Neural cell (in vitro differentiated cells): ENCODE measurements around the gene RNF217. TPM values are rescaled to one million over a fixed set of nuclear protein-coding genes. Genes with fewer than 3 reads are reported as not detected.

ENCODE experiments used
- H2AFZ ChIP-seq: fragments of 200-600, 300-800 bp; sonication (generic), shearing (Covaris generic); 2 replicates; pipeline ENCODE4 v1.6.0; 2014; ENCODE audit warnings: low read depth, mild to moderate bottlenecking, antibody characterized with exemption, low read length, moderate library complexity
- H3F3A ChIP-seq: fragments of 200-600 bp; shearing (Covaris generic); 2 replicates; pipeline ENCODE4 v1.6.1; 2016; ENCODE audit warnings: mild to moderate bottlenecking, moderate library complexity, mixed read lengths, antibody characterized with exemption, low read length; ENCODE audit not compliant: insufficient read depth, poor library complexity, severe bottlenecking
- H3K27ac ChIP-seq: fragments of 200-600, 300-800 bp; sonication (generic), shearing (Covaris generic); 2 replicates; pipeline ENCODE4 v1.5.1; 2014; ENCODE audit warnings: mild to moderate bottlenecking, low read length, moderate library complexity
- H3K27me3 ChIP-seq: fragments of 300-800, 200-600 bp; sonication (generic), shearing (Covaris generic); 2 replicates; pipeline ENCODE4 v1.6.0; 2014; ENCODE audit warnings: mild to moderate bottlenecking, low read depth, low read length, moderate library complexity; ENCODE audit not compliant: insufficient read depth
- H3K36me3 ChIP-seq: fragments of 300-800, 200-600 bp; sonication (generic), shearing (Covaris generic); 2 replicates; pipeline ENCODE4 v1.5.1; 2014; ENCODE audit warnings: mild to moderate bottlenecking, antibody characterized with exemption, low read length, moderate library complexity; ENCODE audit not compliant: insufficient read depth
- H3K4me2 ChIP-seq: fragments of 300-800, 200-600 bp; sonication (generic), shearing (Covaris generic); 2 replicates; pipeline ENCODE4 v1.6.0; 2014; ENCODE audit warnings: mild to moderate bottlenecking, low read length
- H3K4me3 ChIP-seq: fragments of 300-800, 200-600 bp; sonication (generic), shearing (Covaris generic); 2 replicates; pipeline ENCODE4 v1.5.1; 2014; ENCODE audit warnings: mild to moderate bottlenecking, low read length, moderate library complexity
- H3K79me2 ChIP-seq: fragments of 200-600 bp; shearing (Covaris generic); replicated peaks from 2 replicates; pipeline ENCODE4 v1.6.0; 2014; ENCODE audit warnings: mild to moderate bottlenecking, low read length, moderate library complexity; ENCODE audit not compliant: insufficient read depth
- H3K9ac ChIP-seq: fragments of 300-800, 200-600 bp; sonication (generic), shearing (Covaris generic); 2 replicates; pipeline ENCODE4 v1.6.1; 2016; ENCODE audit warnings: mild to moderate bottlenecking, low read length, mixed read lengths
- H3K9me2 ChIP-seq: fragments of 200-600 bp; shearing (Covaris generic); 2 replicates; pipeline ENCODE4 v1.6.1; 2016; ENCODE audit warnings: mild to moderate bottlenecking, low read length, mixed read lengths; ENCODE audit not compliant: insufficient read depth
- H3K9me3 ChIP-seq: fragments of 200-600, 300-800 bp; sonication (generic), shearing (Covaris generic); 2 replicates; pipeline ENCODE4 v1.6.1; 2016; ENCODE audit warnings: mild to moderate bottlenecking, mixed run types, low read length, moderate library complexity, mixed read lengths
- H4K20me1 ChIP-seq: fragments of 200-600 bp; shearing (Covaris generic); 2 replicates; pipeline ENCODE4 v1.6.1; 2016; ENCODE audit warnings: mild to moderate bottlenecking, mixed run types; ENCODE audit not compliant: insufficient read depth
- EP300 ChIP-seq: fragments of 450-650 bp; conservative IDR thresholded peaks from 2 replicates; pipeline ENCODE4 v1.6.1; 2014; ENCODE audit warnings: antibody characterized with exemption, mild to moderate bottlenecking, moderate library complexity; ENCODE audit not compliant: poor library complexity, severe bottlenecking
- EZH2 ChIP-seq: fragments of 200-600, 300-800 bp; shearing (Covaris generic), sonication (generic); IDR thresholded peaks from 2 replicates; pipeline ENCODE4 v1.6.1; 2014; ENCODE audit warnings: antibody characterized with exemption, low read length, borderline replicate concordance, mild to moderate bottlenecking; ENCODE audit not compliant: insufficient read depth, poor library complexity, severe bottlenecking
- MXI1 ChIP-seq: fragments of 450-650 bp; conservative IDR thresholded peaks from 2 replicates; pipeline ENCODE4 v1.6.1; 2014; ENCODE audit warnings: antibody characterized with exemption, mild to moderate bottlenecking; ENCODE audit not compliant: poor library complexity, severe bottlenecking
- POLR2AphosphoS5 ChIP-seq: IDR thresholded peaks from 2 replicates; pipeline ENCODE4 v1.6.1; 2012
- RAD21 ChIP-seq: fragments of 450-650 bp; conservative IDR thresholded peaks from 2 replicates; pipeline ENCODE4 v1.6.1; 2014; ENCODE audit warnings: antibody characterized with exemption, mild to moderate bottlenecking, moderate library complexity
- REST ChIP-seq: IDR thresholded peaks from 2 replicates; pipeline ENCODE4 v1.6.1; 2012; ENCODE audit warnings: borderline replicate concordance
- SMC3 ChIP-seq: fragments of 450-650 bp; conservative IDR thresholded peaks from 2 replicates; pipeline ENCODE4 v1.6.1; 2014; ENCODE audit warnings: antibody characterized with exemption, mild to moderate bottlenecking, moderate library complexity; ENCODE audit not compliant: poor library complexity
- TAF1 ChIP-seq: IDR thresholded peaks from 2 replicates; pipeline ENCODE4 v1.6.1; 2012; ENCODE audit warnings: low read depth
- polyA plus RNA-seq: library from polyadenylated mRNA; depleted of rRNA; stranded (reverse); fragments of >200 nt; gene quantifications from 2 replicates; pipeline ENCODE4 v1.2.3, GENCODE V29; 2014
- TF ChIP-seq, protein P1 (sequence below): fragments of 450-650 bp; IDR thresholded peaks from 2 replicates; pipeline ENCODE4 v1.5.1; 2014; ENCODE audit warnings: antibody characterized with exemption, mild to moderate bottlenecking, moderate library complexity; ENCODE audit not compliant: poor library complexity, severe bottlenecking

The RNF217 gene
- polyA plus RNA-seq, 1 donor from 2014 or later: 10.2 TPM

DNA sequence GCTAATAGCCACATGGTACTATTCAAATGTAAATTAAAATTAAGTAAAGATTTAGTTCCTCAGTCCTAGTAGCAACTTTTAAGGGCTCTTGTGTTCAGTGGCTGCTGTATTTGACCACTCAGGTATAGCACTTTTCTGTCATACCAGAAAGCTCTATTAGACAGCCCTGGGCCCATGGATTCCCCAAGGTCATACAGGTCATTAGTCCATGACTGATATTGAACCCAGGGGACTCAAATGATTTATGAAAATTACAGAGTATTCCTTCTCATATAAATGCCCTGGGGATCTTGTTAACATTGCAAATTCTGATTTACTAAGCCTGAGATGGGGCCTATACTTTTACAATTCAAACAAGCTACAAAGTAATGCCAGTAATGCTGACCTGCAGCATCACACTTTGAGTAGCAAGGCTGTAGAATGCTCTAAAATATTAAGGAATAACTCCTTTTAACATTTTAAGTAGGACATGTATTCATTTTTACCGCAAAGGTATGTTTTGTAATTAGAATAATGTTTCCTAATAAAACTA is 29.6 kb downstream of the RNF217 start:
- H3K27ac ChIP-seq: no peak overlapping the region
- no peak overlapping the region for H3K4me3 ChIP-seq
- no peaks in the 10 kb centered on the region for H3K36me3 ChIP-seq
- H3K79me2 ChIP-seq: no peaks in the 10 kb centered on the region
- no peaks in the 10 kb centered on the region for H3F3A ChIP-seq
- no peak overlapping the region for H3K4me2 ChIP-seq
- no peak overlapping the region for H2AFZ ChIP-seq
- TF ChIP-seq REST: no peak
- no peak for TF ChIP-seq EP300
- no peaks in the 10 kb centered on the region for H3K27me3 ChIP-seq
- no peaks in the 10 kb centered on the region for H4K20me1 ChIP-seq
- no peak overlapping the region for H3K9ac ChIP-seq
- H3K9me2 ChIP-seq: no peaks in the 10 kb centered on the region
- H3K9me3 ChIP-seq: no peaks in the 10 kb centered on the region

GRCh38 chr6:124993327-124993726 is 31.1 kb downstream of the RNF217 start:
- Histone ChIP-seq H3F3A (no peaks in the 10 kb centered on the region), H3K79me2 (no peaks in the 10 kb centered on the region)

More at GRCh38 chr6:124993327-124993726, 31.1 kb downstream of the RNF217 start:
- TF ChIP-seq POLR2AphosphoS5: no peak
- no peak for TF ChIP-seq MXI1
- no peak for TF ChIP-seq TAF1
- TF ChIP-seq EZH2: no peak
- TF ChIP-seq REST: no peak
- no peak for TF ChIP-seq RAD21
- no peak for TF ChIP-seq EP300
- TF ChIP-seq, protein P1, sequence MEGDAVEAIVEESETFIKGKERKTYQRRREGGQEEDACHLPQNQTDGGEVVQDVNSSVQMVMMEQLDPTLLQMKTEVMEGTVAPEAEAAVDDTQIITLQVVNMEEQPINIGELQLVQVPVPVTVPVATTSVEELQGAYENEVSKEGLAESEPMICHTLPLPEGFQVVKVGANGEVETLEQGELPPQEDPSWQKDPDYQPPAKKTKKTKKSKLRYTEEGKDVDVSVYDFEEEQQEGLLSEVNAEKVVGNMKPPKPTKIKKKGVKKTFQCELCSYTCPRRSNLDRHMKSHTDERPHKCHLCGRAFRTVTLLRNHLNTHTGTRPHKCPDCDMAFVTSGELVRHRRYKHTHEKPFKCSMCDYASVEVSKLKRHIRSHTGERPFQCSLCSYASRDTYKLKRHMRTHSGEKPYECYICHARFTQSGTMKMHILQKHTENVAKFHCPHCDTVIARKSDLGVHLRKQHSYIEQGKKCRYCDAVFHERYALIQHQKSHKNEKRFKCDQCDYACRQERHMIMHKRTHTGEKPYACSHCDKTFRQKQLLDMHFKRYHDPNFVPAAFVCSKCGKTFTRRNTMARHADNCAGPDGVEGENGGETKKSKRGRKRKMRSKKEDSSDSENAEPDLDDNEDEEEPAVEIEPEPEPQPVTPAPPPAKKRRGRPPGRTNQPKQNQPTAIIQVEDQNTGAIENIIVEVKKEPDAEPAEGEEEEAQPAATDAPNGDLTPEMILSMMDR: no peak
- no peak for TF ChIP-seq SMC3
- no peak overlapping the region for H3K27ac ChIP-seq
- H3K9me2 ChIP-seq: no peaks in the 10 kb centered on the region
- H3K27me3 ChIP-seq: no peaks in the 10 kb centered on the region
- H2AFZ ChIP-seq: no peak overlapping the region
- H3K4me3 ChIP-seq: no peak overlapping the region
- H3K9me3 ChIP-seq: no peaks in the 10 kb centered on the region
- H3K36me3 ChIP-seq: no peaks in the 10 kb centered on the region
- no peak overlapping the region for H3K9ac ChIP-seq
- no peak overlapping the region for H3K4me2 ChIP-seq
- H4K20me1 ChIP-seq: no peaks in the 10 kb centered on the region
